ENCODE data around the gene LRMDA. TPM values are rescaled to one million over a fixed set of nuclear protein-coding genes. Genes with fewer than 3 reads are reported as not detected.

Gene LRMDA
- total and polyA plus RNA-seq, 2 of the 4 experiments (the other 2 are of a cell fraction): 0.07 TPM; not detected in 1

DNA sequence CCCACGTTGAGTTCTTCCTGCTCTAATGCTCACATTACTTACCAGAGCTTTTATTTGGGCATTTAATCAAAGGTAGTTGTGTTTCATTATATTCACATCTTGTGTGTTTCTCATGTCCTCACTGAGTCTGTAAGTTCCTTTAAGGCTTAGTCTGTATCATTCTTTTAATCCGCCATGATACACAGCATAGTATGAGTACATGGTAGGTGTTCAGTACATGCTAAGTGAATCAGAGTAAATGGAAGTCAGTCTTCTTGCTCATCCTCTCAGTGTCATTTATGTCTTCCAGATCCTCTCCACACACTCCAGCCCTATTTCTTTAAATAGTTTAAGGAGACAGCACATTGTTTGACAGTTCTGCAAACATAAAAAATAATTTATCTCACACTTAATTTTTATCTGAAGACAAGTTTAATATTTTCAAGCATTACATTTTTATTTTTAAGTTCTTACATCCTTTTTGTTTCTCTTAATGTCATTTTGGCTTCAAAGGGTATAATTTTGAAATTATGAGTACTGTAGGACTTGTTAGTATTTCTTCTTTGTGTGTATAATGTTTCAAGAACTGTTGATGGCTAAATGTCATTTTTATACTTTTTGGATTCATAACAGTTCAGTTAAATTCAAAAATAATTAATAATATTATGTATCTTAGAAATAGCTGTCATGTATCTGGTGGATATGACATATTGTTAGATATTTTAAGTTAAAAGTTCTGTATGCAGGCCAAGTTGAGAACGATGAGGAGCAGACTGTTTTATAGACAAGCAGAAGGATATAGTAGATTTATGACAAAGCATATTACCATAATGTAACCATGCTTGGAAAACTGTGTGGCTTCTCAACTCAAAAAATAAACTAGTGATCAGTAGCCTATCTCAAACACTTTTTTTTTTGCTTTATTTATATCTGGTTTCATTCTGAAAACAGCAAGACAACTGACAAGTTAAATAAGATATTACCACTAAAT, 342.7 kb downstream of the LRMDA start:
- TF ChIP-seq MXI1 (IDR thresholded peaks at IDR 0.05; ENCODE audit: borderline replicate concordance, low read depth, low read length): no peak
- dilution Hi-C loops (cut with HindIII; ENCODE audit: low sequenced_read_pairs, unreplicated experiment): no loop called here
- H3K27ac ChIP-seq (ENCODE audit: insufficient read depth, low read length): no peak overlapping the region

More for the DNA sequence above, 342.7 kb downstream of the LRMDA start:
- Histone ChIP-seq H3K4me2 (ENCODE audit: low read depth, low read length) (no peak overlapping the region), H4K91ac (ENCODE audit: insufficient read depth, low read depth, low read length) (no peak overlapping the region), H2AFZ (replicated peaks; ENCODE audit: low read length, poor library complexity) (no peak overlapping the region), H3K18ac (ENCODE audit: low read depth, low read length) (no peak overlapping the region), H4K20me1 (ENCODE audit: insufficient read depth, low read length) (no peaks in the 10 kb centered on the region), H2BK120ac (ENCODE audit: low read depth, low read length) (no peak overlapping the region), H2BK15ac (ENCODE audit: low read depth, low read length) (no peak overlapping the region), H3K4ac (ENCODE audit: low read depth, low read length) (no peak overlapping the region), H2AK9ac (replicated peaks; ENCODE audit: low read depth, low read length, poor library complexity) (no peak overlapping the region), H3K4me3 (ENCODE audit: insufficient read depth, low read depth, low read length) (no peak overlapping the region), H3K36me3 (ENCODE audit: control insufficient read depth, insufficient read depth, low read length) (no peaks in the 10 kb centered on the region), H3K9me1 (ENCODE audit: insufficient read depth, low read length) (no peaks in the 10 kb centered on the region; the same call in 1 of the 2 replicates), H3K79me1 (ENCODE audit: low read depth in 1 of 2, low read length in 2 of 2) (no peaks in the 10 kb centered on the region), H3K9ac (ENCODE audit: low read depth, low read length) (no peak overlapping the region), H4K5ac (ENCODE audit: low read depth, low read length) (no peak overlapping the region), H3K56ac (ENCODE audit: extremely low read depth, insufficient read depth, low read length) (no peak overlapping the region), H3K9me3 (ENCODE audit: control insufficient read depth, insufficient read depth, low read length) (no peaks in the 10 kb centered on the region), H3K23ac (ENCODE audit: low read depth, low read length) (no peak overlapping the region), H2AK5ac (ENCODE audit: low read depth, low read length) (no peak overlapping the region), H3K27me3 (ENCODE audit: control insufficient read depth, insufficient read depth, low read length) (no peaks in the 10 kb centered on the region; the same call in 1 of the 2 replicates), H2BK20ac (ENCODE audit: low read depth, low read length) (no peak overlapping the region), H2BK5ac (ENCODE audit: low read depth, low read length, poor library complexity, severe bottlenecking) (no peak overlapping the region), H3K4me1 (ENCODE audit: control insufficient read depth, insufficient read depth, low read length) (no peaks in the 10 kb centered on the region; the same call in 1 of the 2 replicates), H3K14ac (replicated peaks; ENCODE audit: low read depth, low read length) (no peak overlapping the region), H4K8ac (ENCODE audit: low read depth in 2 of 2, low read length in 2 of 2) (no peak overlapping the region)
- POLR2A ChIA-PET (ENCODE audit: unreplicated experiment): no interaction called here
- CTCF ChIA-PET: no interaction called here
- intact Hi-C loops (cut with micrococcal nuclease) (no loop called here), in situ Hi-C loops (cut with MboI; ENCODE audit: low sequenced_read_pairs) (no loop called here)
- WGBS, 2 experiments (ENCODE audit: extremely low coverage in 2 of 2, insufficient read length in 1 of 2): no CpG with 5 or more reads among the region's 3 CpGs
- BruUV-seq (replicated peaks): no TSS peak
- ATAC-seq (ENCODE audit: low read depth): no peak
- no peak for DNase-seq

Data from IMR-90 (cell line).